IMR-90 (cell line): ENCODE results near the gene GP9. TPM values are rescaled to one million over a fixed set of nuclear protein-coding genes. Genes with fewer than 3 reads are reported as not detected.

ENCODE experiments used
- ATAC-seq: fragments of 200-7000 bp; cut with Tn5 transposase; 2 replicates; pipeline ENCODE4 v1.9.1; 2020; ENCODE audit warnings: low read depth, mild to moderate bottlenecking, moderate library complexity
- BruUV-seq: library from RNA; stranded (reverse); fragments of 400-500 nt; replicated peaks from 2 replicates; lab custom pipeline; 2021; lab: Mats Ljungman, UMichigan
- CTCF ChIA-PET: fragments of 300-600 bp; formaldehyde crosslinking; extraction: SDS; loops from one replicate; lab custom pipeline; 2021; ENCODE audit warnings: antibody characterized with exemption; lab: Yijun Ruan, JAX
- POLR2A ChIA-PET: fragments of 300-600 bp; sonication (Branson Sonifier 250); formaldehyde crosslinking; loops from one replicate; lab custom pipeline; 2022; ENCODE audit warnings: antibody characterized with exemption; ENCODE audit not compliant: unreplicated experiment; lab: Charles Lee
- DNase-seq: peaks from one replicate; pipeline ENCODE4 v3.0.0; 2013
- H2AFZ ChIP-seq: replicated peaks from 2 replicates; pipeline ENCODE3; 2013; ENCODE audit warnings: low read length, mild to moderate bottlenecking; ENCODE audit not compliant: poor library complexity
- H2AK5ac ChIP-seq: 2 replicates; pipeline ENCODE4 v1.6.1; 2013; ENCODE audit warnings: low read depth, low read length, inconsistent platforms
- H2AK9ac ChIP-seq: replicated peaks from 2 replicates; pipeline ENCODE3; 2013; ENCODE audit warnings: mild to moderate bottlenecking, low read depth, low read length, moderate library complexity; ENCODE audit not compliant: poor library complexity
- H2BK120ac ChIP-seq: 2 replicates; pipeline ENCODE4 v1.6.1; 2013; ENCODE audit warnings: low read depth, low read length, inconsistent platforms
- H2BK15ac ChIP-seq: 3 replicates; pipeline ENCODE4 v1.6.1; 2013; ENCODE audit warnings: low read depth, low read length, inconsistent platforms
- H2BK20ac ChIP-seq: 2 replicates; pipeline ENCODE4 v1.6.1; 2013; ENCODE audit warnings: low read depth, mild to moderate bottlenecking, inconsistent platforms, low read length, moderate library complexity
- H2BK5ac ChIP-seq: 2 replicates; pipeline ENCODE4 v1.6.1; 2013; ENCODE audit warnings: mild to moderate bottlenecking, low read depth, low read length, inconsistent platforms; ENCODE audit not compliant: poor library complexity, severe bottlenecking
- H3K14ac ChIP-seq: replicated peaks from 2 replicates; pipeline ENCODE4 v1.6.1; 2013; ENCODE audit warnings: low read depth, low read length, inconsistent platforms
- H3K18ac ChIP-seq: 2 replicates; pipeline ENCODE4 v1.6.1; 2013; ENCODE audit warnings: low read depth, low read length, control low read depth
- H3K23ac ChIP-seq: 2 replicates; pipeline ENCODE4 v1.6.1; 2013; ENCODE audit warnings: low read depth, low read length, inconsistent platforms
- H3K27ac ChIP-seq: 2 replicates; pipeline ENCODE4 v1.5.1; 2013; ENCODE audit warnings: mild to moderate bottlenecking, control low read depth, low read length; ENCODE audit not compliant: insufficient read depth
- H3K27me3 ChIP-seq: 2 replicates; pipeline ENCODE4 v1.6.1; 2013; ENCODE audit warnings: low read length; ENCODE audit not compliant: control insufficient read depth, insufficient read depth
- H3K36me3 ChIP-seq: 2 replicates; pipeline ENCODE4 v1.6.1; 2013; ENCODE audit warnings: low read length, mixed read lengths; ENCODE audit not compliant: control insufficient read depth, insufficient read depth
- H3K4ac ChIP-seq: 2 replicates; pipeline ENCODE4 v1.6.1; 2013; ENCODE audit warnings: low read depth, low read length, inconsistent platforms
- H3K4me1 ChIP-seq: 2 replicates; pipeline ENCODE4 v1.6.1; 2013; ENCODE audit warnings: low read length, mixed read lengths; ENCODE audit not compliant: control insufficient read depth, insufficient read depth
- H3K4me2 ChIP-seq: 2 replicates; pipeline ENCODE4 v1.6.1; 2013; ENCODE audit warnings: low read depth, mild to moderate bottlenecking, control low read depth, low read length, moderate library complexity
- H3K4me3 ChIP-seq: 2 replicates; pipeline ENCODE4 v1.5.1; 2013; ENCODE audit warnings: low read depth, mild to moderate bottlenecking, control low read depth, low read length, moderate library complexity; ENCODE audit not compliant: insufficient read depth
- H3K56ac ChIP-seq: 2 replicates; pipeline ENCODE4 v1.6.1; 2013; ENCODE audit warnings: low read length, inconsistent platforms; ENCODE audit not compliant: insufficient read depth; ENCODE audit errors: extremely low read depth
- H3K79me1 ChIP-seq, 2 experiments: 2 replicates each; pipeline ENCODE4 v1.6.1; 2013; ENCODE audit warnings: low read length in 2 of 2, inconsistent platforms in 1 of 2, low read depth in 1 of 2
- H3K9ac ChIP-seq: 2 replicates; pipeline ENCODE4 v1.6.1; 2013; ENCODE audit warnings: low read depth, low read length, control low read depth
- H3K9me1 ChIP-seq: 2 replicates; pipeline ENCODE4 v1.6.1; 2013; ENCODE audit warnings: low read length, inconsistent platforms; ENCODE audit not compliant: insufficient read depth
- H3K9me3 ChIP-seq: 2 replicates; pipeline ENCODE4 v1.6.1; 2013; ENCODE audit warnings: low read length; ENCODE audit not compliant: control insufficient read depth, insufficient read depth
- H4K20me1 ChIP-seq: 2 replicates; pipeline ENCODE4 v1.6.1; 2013; ENCODE audit warnings: low read length, inconsistent platforms; ENCODE audit not compliant: insufficient read depth
- H4K5ac ChIP-seq: 2 replicates; pipeline ENCODE4 v1.6.1; 2013; ENCODE audit warnings: mild to moderate bottlenecking, low read depth, low read length, control low read depth
- H4K8ac ChIP-seq, 2 experiments: 2 replicates each; pipeline ENCODE4 v1.6.1; 2013; ENCODE audit warnings: low read depth in 2 of 2, low read length in 2 of 2, control low read depth in 1 of 2, inconsistent platforms in 1 of 2
- H4K91ac ChIP-seq: 2 replicates; pipeline ENCODE4 v1.6.1; 2013; ENCODE audit warnings: low read depth, low read length, inconsistent platforms; ENCODE audit not compliant: insufficient read depth
- BHLHE40 ChIP-seq: fragments of 150-350 bp; IDR thresholded peaks from 2 replicates; pipeline ENCODE4 v1.6.1; 2016; ENCODE audit warnings: mild to moderate bottlenecking, low read depth, low read length
- CEBPB ChIP-seq: IDR thresholded peaks from 2 replicates; pipeline ENCODE4 v1.6.1; 2012; ENCODE audit warnings: low read depth, low read length, improper control_type of control experiment
- CHD1 ChIP-seq: IDR thresholded peaks from 2 replicates; pipeline ENCODE4 v1.6.1; 2012; ENCODE audit warnings: low read depth, low read length, improper control_type of control experiment
- ELK1 ChIP-seq: fragments of 150-350 bp; IDR thresholded peaks from 2 replicates; pipeline ENCODE4 v1.6.1; 2016; ENCODE audit warnings: low read depth, mild to moderate bottlenecking, low read length, moderate library complexity, borderline replicate concordance
- FOS ChIP-seq: fragments of 150-350 bp; IDR thresholded peaks from 2 replicates; pipeline ENCODE4 v1.6.1; 2016; ENCODE audit warnings: low read depth, low read length
- MAZ ChIP-seq: IDR thresholded peaks from 2 replicates; pipeline ENCODE4 v1.6.1; 2012; ENCODE audit warnings: low read depth, mild to moderate bottlenecking, low read length, improper control_type of control experiment, moderate library complexity, borderline replicate concordance
- MXI1 ChIP-seq: IDR thresholded peaks from 2 replicates; pipeline ENCODE4 v1.6.1; 2012; ENCODE audit warnings: low read depth, mild to moderate bottlenecking, low read length, moderate library complexity, borderline replicate concordance
- NFE2L2 ChIP-seq: fragments of 150-350 bp; IDR thresholded peaks from 2 replicates; pipeline ENCODE4 v1.6.1; 2016; ENCODE audit warnings: low read depth, mild to moderate bottlenecking, low read length
- POLR2A ChIP-seq: IDR thresholded peaks from 2 replicates; pipeline ENCODE4 v1.6.1; 2012; ENCODE audit warnings: mild to moderate bottlenecking, low read depth, low read length
- RAD21 ChIP-seq: IDR thresholded peaks from 2 replicates; pipeline ENCODE4 v1.6.1; 2012; ENCODE audit warnings: low read length, improper control_type of control experiment
- RCOR1 ChIP-seq: IDR thresholded peaks from 2 replicates; pipeline ENCODE4 v1.6.1; 2012; ENCODE audit warnings: mild to moderate bottlenecking, low read length, improper control_type of control experiment; ENCODE audit not compliant: insufficient replicate concordance
- RFX5 ChIP-seq: IDR thresholded peaks from 2 replicates; pipeline ENCODE4 v1.8.0; 2012; ENCODE audit warnings: low read depth, mild to moderate bottlenecking, low read length, moderate library complexity
- SMC3 ChIP-seq: fragments of 150-350 bp; IDR thresholded peaks from 2 replicates; pipeline ENCODE4 v1.6.1; 2016; ENCODE audit warnings: low read depth, mild to moderate bottlenecking, antibody characterized with exemption, low read length, moderate library complexity
- USF2 ChIP-seq: fragments of 150-350 bp; IDR thresholded peaks from 2 replicates; pipeline ENCODE4 v1.6.1; 2017; ENCODE audit warnings: mild to moderate bottlenecking, antibody characterized with exemption, low read length, low read depth
- WGBS, 2 experiments: methylation state at CpG; one replicate each; pipeline versions ENCODE4 v1.1.5 to v1.1.7; 2013; ENCODE audit warnings: missing lambda C conversion rate in 2 of 2; ENCODE audit not compliant: insufficient read length in 1 of 2; ENCODE audit errors: extremely low coverage in 2 of 2; 5-methylcytosine and 5-hydroxymethylcytosine counted together
- dilution Hi-C: fragments of 300-500 bp; cut with HindIII; formaldehyde crosslinking; loops from one replicate; pipeline ENCODE4 v1.14.3; 2018; ENCODE audit warnings: low sequenced_read_pairs; ENCODE audit not compliant: unreplicated experiment
- in situ Hi-C: fragments of 300-500 bp; cut with MboI; formaldehyde crosslinking; loops from 3 replicates; pipeline ENCODE4 v1.14.3; 2019; ENCODE audit warnings: low sequenced_read_pairs, inconsistent platforms, mixed read lengths
- intact Hi-C: fragments of 100-400 bp; cut with micrococcal nuclease; formaldehyde crosslinking; loops from 2 replicates; pipeline ENCODE4 v1.10.0; 2022
- polyA plus RNA-seq, 3 experiments: library from polyadenylated mRNA; depleted of rRNA; stranded (reverse); fragments of >200 nt; gene quantifications; 2 replicates each; pipeline ENCODE4 v1.2.3, GENCODE V29; 2012; ENCODE audit warnings: low replicate concordance in 1 of 3
- total RNA-seq: library from RNA; depleted of rRNA; stranded (reverse); fragments of >200 nt; gene quantifications from 2 replicates; pipeline ENCODE4 v1.2.3, GENCODE V29; 2012
- TF ChIP-seq, protein P1 (sequence below): conservative IDR thresholded peaks from 2 replicates; pipeline ENCODE4 v1.5.1; 2012; ENCODE audit warnings: mild to moderate bottlenecking, low read depth, low read length, improper control_type of control experiment

GP9 gene
- total and polyA plus RNA-seq, 2 of the 4 experiments (the other 2 are of a cell fraction), result not detected

DNA sequence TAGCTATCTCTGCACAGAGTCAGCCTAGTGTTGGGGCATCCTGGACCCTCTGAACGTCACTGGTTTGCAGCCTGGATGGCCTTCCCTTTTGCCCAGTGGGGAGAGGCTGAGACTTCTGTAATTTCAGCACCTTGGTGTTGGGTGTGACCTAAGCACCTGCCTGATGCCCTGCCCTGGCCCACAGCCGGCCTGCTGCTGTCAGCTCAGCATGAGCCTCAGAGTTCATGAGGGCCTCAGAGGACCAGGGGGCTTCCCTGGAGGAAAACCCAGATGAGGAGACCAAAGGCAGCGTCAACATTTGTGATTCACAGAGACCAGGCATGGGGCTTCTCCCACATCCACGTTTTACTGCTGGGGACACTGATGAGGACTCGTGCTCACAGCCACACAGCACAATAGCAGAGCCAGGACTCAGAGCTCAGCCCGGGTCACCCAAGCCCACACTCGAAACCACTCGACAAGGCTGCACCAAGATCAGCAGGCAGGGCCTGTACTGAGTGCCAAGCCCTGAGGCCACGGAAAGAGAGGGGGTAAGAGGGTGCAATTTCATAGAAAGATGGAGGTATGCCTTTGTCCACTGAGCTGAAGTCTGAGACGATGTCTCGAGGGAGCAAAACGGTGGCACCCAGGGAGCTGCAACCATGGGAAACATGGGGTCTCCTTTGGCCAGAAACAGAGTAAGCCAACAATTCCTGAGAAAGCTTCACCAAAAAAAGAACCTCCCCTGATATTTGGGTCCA lies 9.9 kb upstream of the GP9 start:
- CTCF ChIA-PET, result interaction anchor here (0.6 to 1.5 kb wide), 3 partner anchors 8 to 81 kb away, joined by 3 to 4 read pairs (median 4); no protein-coding TSS in a partner anchor
- dilution Hi-C loops, result no loop called here
- ATAC-seq, result no peak
- TF ChIP-seq ELK1 (no peak), FOS (no peak), USF2 (no peak), NFE2L2 (no peak), RFX5 (no peak), RCOR1 (no peak), MAZ (no peak), SMC3 (no peak), MXI1 (no peak), BHLHE40 (no peak), CEBPB (no peak), CHD1 (no peak), POLR2A (no peak), RAD21 (no peak)
- TF ChIP-seq, protein P1, sequence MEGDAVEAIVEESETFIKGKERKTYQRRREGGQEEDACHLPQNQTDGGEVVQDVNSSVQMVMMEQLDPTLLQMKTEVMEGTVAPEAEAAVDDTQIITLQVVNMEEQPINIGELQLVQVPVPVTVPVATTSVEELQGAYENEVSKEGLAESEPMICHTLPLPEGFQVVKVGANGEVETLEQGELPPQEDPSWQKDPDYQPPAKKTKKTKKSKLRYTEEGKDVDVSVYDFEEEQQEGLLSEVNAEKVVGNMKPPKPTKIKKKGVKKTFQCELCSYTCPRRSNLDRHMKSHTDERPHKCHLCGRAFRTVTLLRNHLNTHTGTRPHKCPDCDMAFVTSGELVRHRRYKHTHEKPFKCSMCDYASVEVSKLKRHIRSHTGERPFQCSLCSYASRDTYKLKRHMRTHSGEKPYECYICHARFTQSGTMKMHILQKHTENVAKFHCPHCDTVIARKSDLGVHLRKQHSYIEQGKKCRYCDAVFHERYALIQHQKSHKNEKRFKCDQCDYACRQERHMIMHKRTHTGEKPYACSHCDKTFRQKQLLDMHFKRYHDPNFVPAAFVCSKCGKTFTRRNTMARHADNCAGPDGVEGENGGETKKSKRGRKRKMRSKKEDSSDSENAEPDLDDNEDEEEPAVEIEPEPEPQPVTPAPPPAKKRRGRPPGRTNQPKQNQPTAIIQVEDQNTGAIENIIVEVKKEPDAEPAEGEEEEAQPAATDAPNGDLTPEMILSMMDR, result no peak

More for the DNA sequence above, 9.9 kb upstream of the GP9 start:
- no TSS peak for BruUV-seq
- intact Hi-C loops (loop anchor here (5.0 to 10.0 kb wide), 2 partner anchors 64 to 197 kb away; partner anchors contain the start of gene COPG1), in situ Hi-C loops (loop anchor here (10.0 kb wide), 1 partner anchor 194 kb away; the partner anchor contains the start of gene COPG1)
- no peaks in the 10 kb centered on the region for H3K79me1 ChIP-seq
- H3K14ac ChIP-seq, result no peak overlapping the region
- H2BK20ac ChIP-seq, result no peak overlapping the region
- no peak overlapping the region for H2AK5ac ChIP-seq
- no peak overlapping the region for H2BK120ac ChIP-seq
- H3K23ac ChIP-seq, result no peak overlapping the region
- no peaks in the 10 kb centered on the region for H3K4me1 ChIP-seq
- H2BK5ac ChIP-seq, result no peak overlapping the region
- H3K4me3 ChIP-seq, result no peak overlapping the region
- H4K91ac ChIP-seq, result no peak overlapping the region
- H3K27ac ChIP-seq, result no peak overlapping the region
- no peak overlapping the region for H3K18ac ChIP-seq
- no peak for DNase-seq
- peaks cover 17% of the 10 kb centered on the region for H3K27me3 ChIP-seq
- H3K4me2 ChIP-seq, result no peak overlapping the region
- no peak overlapping the region for H3K9ac ChIP-seq
- peaks cover 14% of the 10 kb centered on the region for H3K9me3 ChIP-seq
- H4K8ac ChIP-seq, result no peak overlapping the region
- no peaks in the 10 kb centered on the region for H4K20me1 ChIP-seq
- no peak overlapping the region for H3K56ac ChIP-seq
- no peak overlapping the region for H2BK15ac ChIP-seq
- no peaks in the 10 kb centered on the region for H3K9me1 ChIP-seq
- no peak overlapping the region for H3K4ac ChIP-seq
- H2AFZ ChIP-seq, result peak overlapping the region; percentile 11
- H4K5ac ChIP-seq, result no peak overlapping the region
- POLR2A ChIA-PET, result no interaction called here
- WGBS, 2 experiments, result 80% methylated on average over 5 of the region's 12 CpGs; no CpG with 5 or more reads in 1 of the 2 experiments
- no peaks in the 10 kb centered on the region for H3K36me3 ChIP-seq
- H2AK9ac ChIP-seq, result no peak overlapping the region
